GM12878 (cell line): ENCODE measurements around the gene OXTR. TPM values are rescaled to one million over a fixed set of nuclear protein-coding genes. Genes with fewer than 3 reads are reported as not detected.

Experiments
- ATAC-seq: fragments of 200-7000 bp; cut with Tn5 transposase; 3 replicates; pipeline ENCODE4 v1.9.1; 2020; ENCODE audit warnings: mild to moderate bottlenecking, moderate library complexity
- BruUV-seq: library from RNA; stranded (reverse); fragments of 400-500 nt; replicated peaks from 2 replicates; lab custom pipeline; 2021; lab: Mats Ljungman, UMichigan
- CTCF ChIA-PET: fragments of 300-600 bp; sonication (Branson Sonifier 250); formaldehyde crosslinking; extraction: SDS; loops from one replicate; lab custom pipeline; 2021; ENCODE audit warnings: inconsistent platforms; lab: Yijun Ruan, JAX
- POLR2A ChIA-PET: fragments of 350-600 bp; formaldehyde crosslinking; extraction: SDS; loops from one replicate; lab custom pipeline; 2021; ENCODE audit warnings: inconsistent platforms; lab: Charles Lee
- RAD21 ChIA-PET: fragments of 300-600 bp; sonication (Branson Sonifier 250); formaldehyde crosslinking; loops from one replicate; lab custom pipeline; 2023; ENCODE audit warnings: antibody characterized with exemption; ENCODE audit not compliant: unreplicated experiment; lab: Charles Lee
- SMC1A ChIA-PET: fragments of 300-600 bp; sonication (Branson Sonifier 250); formaldehyde crosslinking; loops from one replicate; lab custom pipeline; 2023; ENCODE audit not compliant: unreplicated experiment, uncharacterized antibody; lab: Charles Lee
- DNase-seq: peaks from one replicate; pipeline ENCODE4 v3.0.0-alpha.2; 2011; ENCODE audit warnings: low read depth, low spot score
- FAIRE-seq: peaks from 3 replicates; lab custom pipeline; 2011; peaks lifted over from hg19 to GRCh38; lab: Jason Lieb, UNC
- H2AFZ ChIP-seq: 2 replicates; pipeline ENCODE4 v1.6.0; 2011; ENCODE audit warnings: low read depth, low read length, control low read depth; ENCODE audit not compliant: control insufficient read depth
- H3K27ac ChIP-seq: 2 replicates; pipeline ENCODE4 v1.5.1; 2011; ENCODE audit warnings: control low read depth; ENCODE audit not compliant: control insufficient read depth, insufficient read depth
- H3K27me3 ChIP-seq, 2 experiments: replicated peaks in 1 of 2; 2 replicates each; pipeline versions ENCODE4 v1.6.0 to v1.6.1; 2011; ENCODE audit warnings: low read length in 1 of 2; ENCODE audit not compliant: control insufficient read depth in 2 of 2, insufficient read depth in 2 of 2
- H3K36me3 ChIP-seq, 2 experiments: 2 replicates each; pipeline ENCODE4 v1.5.1; 2011; ENCODE audit warnings: low read length in 1 of 2; ENCODE audit not compliant: control insufficient read depth in 2 of 2, insufficient read depth in 2 of 2
- H3K4me1 ChIP-seq: 2 replicates; pipeline ENCODE4 v1.6.1; 2011; ENCODE audit warnings: mild to moderate bottlenecking, low read length, moderate library complexity, mixed read lengths; ENCODE audit not compliant: control insufficient read depth, insufficient read depth
- H3K4me2 ChIP-seq: 2 replicates; pipeline ENCODE4 v1.6.0; 2011; ENCODE audit warnings: control low read depth; ENCODE audit not compliant: control insufficient read depth, insufficient read depth
- H3K4me3 ChIP-seq: fragments of 200-600 bp; sonication (generic); 2 replicates; pipeline ENCODE4 v1.5.1; 2016
- H3K79me2 ChIP-seq: 2 replicates; pipeline ENCODE4 v1.6.0; 2011; ENCODE audit warnings: low read length; ENCODE audit not compliant: control insufficient read depth, insufficient read depth
- H3K9ac ChIP-seq: 2 replicates; pipeline ENCODE4 v1.8.0; 2011; ENCODE audit warnings: low read length, control low read depth, mixed read lengths; ENCODE audit not compliant: control insufficient read depth, insufficient read depth
- H3K9me3 ChIP-seq: replicated peaks from 3 replicates; pipeline ENCODE4 v1.5.1; 2011; ENCODE audit warnings: mild to moderate bottlenecking, low read length; ENCODE audit not compliant: control insufficient read depth, insufficient read depth
- H4K20me1 ChIP-seq: 2 replicates; pipeline ENCODE4 v1.6.0; 2011; ENCODE audit not compliant: control insufficient read depth, insufficient read depth
- CBX5 ChIP-seq: sonication (generic); IDR thresholded peaks from 2 replicates; pipeline ENCODE4 v1.6.1; 2016; ENCODE audit warnings: low read depth, moderate library complexity, mild to moderate bottlenecking, inconsistent platforms
- FOXK2 ChIP-seq: fragments of 450-650 bp; IDR thresholded peaks from 2 replicates; pipeline ENCODE4 v1.6.1; 2017; ENCODE audit warnings: mild to moderate bottlenecking, moderate library complexity
- FOXM1 ChIP-seq: IDR thresholded peaks from 2 replicates; pipeline ENCODE4 v1.6.1; 2012; ENCODE audit warnings: low read depth, mild to moderate bottlenecking, inconsistent platforms, low read length, moderate library complexity
- IRF3 ChIP-seq: fragments of 450-650 bp; IDR thresholded peaks from 2 replicates; pipeline ENCODE4 v1.6.1; 2014; ENCODE audit warnings: mild to moderate bottlenecking
- NBN ChIP-seq: fragments of 450-650 bp; IDR thresholded peaks from 2 replicates; pipeline ENCODE4 v1.6.1; 2016
- SRF ChIP-seq, 2 experiments: IDR thresholded peaks; 2 replicates each; pipeline ENCODE4 v1.6.1; 2011; ENCODE audit warnings: low read depth in 2 of 2, low read length in 2 of 2, mild to moderate bottlenecking in 1 of 2, moderate library complexity in 1 of 2
- TCF12 ChIP-seq: IDR thresholded peaks from 2 replicates; pipeline ENCODE4 v1.6.1; 2011; ENCODE audit warnings: low read depth, mild to moderate bottlenecking, low read length
- WGBS: methylation state at CpG from one replicate; pipeline ENCODE4 v1.1.6; 2016; ENCODE audit warnings: low lambda C conversion rate; ENCODE audit not compliant: insufficient replicate concordance, insufficient coverage; ENCODE audit errors: missing lambda C conversion rate; 5-methylcytosine and 5-hydroxymethylcytosine counted together
- in situ Hi-C: fragments of 300-500 bp; cut with MboI; formaldehyde crosslinking; loops from 9 replicates; pipeline ENCODE4 v1.14.3; 2018; ENCODE audit warnings: mixed read lengths
- intact Hi-C: fragments of 100-400 bp; cut with micrococcal nuclease; formaldehyde crosslinking; loops from one replicate; pipeline ENCODE4 v1.14.2; 2022; ENCODE audit not compliant: unreplicated experiment
- polyA plus RNA-seq, 11 experiments: library from polyadenylated mRNA; depleted of rRNA in 4 of 11; unstranded in 6 of 11; stranded (reverse) in 5 of 11; fragments of >200 nt; fragmentation: Nextera tagmentation in 4 of 11; fragmentation: Illumina TruSeq in 1 of 11; extraction: Ambion mirVana in 4 of 11; extraction: Trizol in 1 of 11; gene quantifications; 1 replicate in 1 of 11; 2 replicates in 10 of 11; pipeline versions ENCODE4 v1.2.1 to v1.2.3, GENCODE V29; 2011 to 2016; ENCODE audit warnings: inconsistent platforms in 2 of 11, missing spikeins in 2 of 11, low read depth in 1 of 11
- total RNA-seq, 4 experiments: library from RNA; depleted of rRNA in 3 of 4; stranded (reverse); fragments of >200 nt in 3 of 4; fragmentation: Illumina TruSeq in 1 of 4; extraction: Trizol in 1 of 4; gene quantifications; 2 replicates each; pipeline versions ENCODE4 v1.2.1 to v1.2.3, GENCODE V29; 2013 to 2021

Gene OXTR
- total and polyA plus RNA-seq, 10 of the 15 experiments (the other 5 are each of a cell fraction or from before 2014, with no cell fraction given): 0.43 to 5.9 (median 2.6) TPM

- FAIRE-seq (no peak), DNase-seq (no peak), ATAC-seq (no peak)
- SMC1A ChIA-PET: no interaction called here
- Histone ChIP-seq H3K36me3 (no peaks in the 10 kb centered on the region), H2AFZ (no peak overlapping the region), H3K4me1 (no peaks in the 10 kb centered on the region; the same call in 1 of the 2 replicates), H3K4me3 (no peak overlapping the region), H3K79me2 (no peaks in the 10 kb centered on the region), H3K4me2 (no peak overlapping the region), H3K9me3 (no peaks in the 10 kb centered on the region), H3K27me3 (no peaks in the 10 kb centered on the region), H4K20me1 (no peaks in the 10 kb centered on the region; the same call in 1 of the 2 replicates), H3K27ac (no peak overlapping the region), H3K9ac (no peak overlapping the region)
- no TSS peak for BruUV-seq
- in situ Hi-C loops (no loop called here), intact Hi-C loops (no loop called here)
- CTCF ChIA-PET: interaction anchor here (2.0 kb wide), 1 partner anchor 8 kb away, joined by 10 read pairs; the partner anchor contains the start of gene OXTR
- TF ChIP-seq TCF12 (no peak), IRF3 (no peak), SRF (IDR thresholded peaks at IDR 0.05; ENCODE audit: low read depth in 2 of 2, low read length in 2 of 2) (no peak), FOXK2 (no peak), CBX5 (no peak), NBN (no peak), FOXM1 (no peak)
- 29% methylated on average over 5 of the region's 5 CpGs for WGBS
- POLR2A ChIA-PET: no interaction called here
- RAD21 ChIA-PET: no interaction called here
Measured at GRCh38 chr3:8777978-8778267, 8.5 kb upstream of the OXTR start.
